Liver (tissue), 9 donors: ENCODE data around the gene CCDC82. TPM values are rescaled to one million over a fixed set of nuclear protein-coding genes. Genes with fewer than 3 reads are reported as not detected.
A peak's percentile ranks its signal among the peaks of the same experiment; 100 is the strongest.

Source experiments
- DNase-seq: peaks from one replicate; pipeline ENCODE4 v3.0.0-alpha.2; 2017; ENCODE audit warnings: low spot score
- H3K27ac ChIP-seq, 2 donors: one replicate each; pipeline ENCODE4 v1.7.0; 2013; ENCODE audit warnings: inconsistent platforms in 2 of 2, low read length in 2 of 2, control low read depth in 1 of 2, low read depth in 1 of 2, mild to moderate bottlenecking in 1 of 2
- H3K27me3 ChIP-seq, 4 donors: one replicate each; pipeline versions ENCODE4 v1.6.1 to v1.7.0; 2013; ENCODE audit warnings: low read length in 3 of 4, inconsistent platforms in 1 of 4, mild to moderate bottlenecking in 1 of 4, moderate library complexity in 1 of 4; ENCODE audit not compliant: control insufficient read depth in 4 of 4, insufficient read depth in 4 of 4
- H3K36me3 ChIP-seq, 4 donors: one replicate each; pipeline versions ENCODE4 v1.6.1 to v1.7.0; 2013; ENCODE audit warnings: low read length in 3 of 4, mild to moderate bottlenecking in 3 of 4, low read depth in 1 of 4, moderate library complexity in 1 of 4; ENCODE audit not compliant: control insufficient read depth in 4 of 4, insufficient read depth in 3 of 4
- H3K4me1 ChIP-seq, 4 donors: one replicate each; pipeline versions ENCODE4 v1.6.1 to v1.7.0; 2013; ENCODE audit warnings: low read length in 3 of 4, mild to moderate bottlenecking in 3 of 4, moderate library complexity in 1 of 4; ENCODE audit not compliant: control insufficient read depth in 4 of 4, insufficient read depth in 4 of 4
- H3K4me3 ChIP-seq, 3 donors: one replicate each; pipeline versions ENCODE4 v1.6.1 to v1.7.0; 2013; ENCODE audit warnings: low read length in 3 of 3, control low read depth in 1 of 3, low read depth in 1 of 3, mild to moderate bottlenecking in 1 of 3
- H3K9ac ChIP-seq, 2 donors: one replicate each; pipeline ENCODE4 v1.7.0; 2013; ENCODE audit warnings: low read length in 2 of 2, mild to moderate bottlenecking in 2 of 2, moderate library complexity in 2 of 2, control low read depth in 1 of 2, low read depth in 1 of 2
- H3K9me3 ChIP-seq, 4 donors: one replicate each; pipeline versions ENCODE4 v1.6.1 to v1.7.0; 2013; ENCODE audit warnings: low read length in 3 of 4; ENCODE audit not compliant: control insufficient read depth in 4 of 4
- CTCF ChIP-seq: fragments of 150-350 bp; IDR thresholded peaks from 2 replicates; pipeline ENCODE4 v1.5.1; 2017; ENCODE audit warnings: improper control_type of control experiment, low read depth, low read length; ENCODE audit not compliant: missing input control
- FOXA1 ChIP-seq: IDR thresholded peaks from 2 replicates; pipeline ENCODE4 v1.6.1; 2016; ENCODE audit warnings: antibody characterized with exemption
- FOXA2 ChIP-seq: IDR thresholded peaks from 2 replicates; pipeline ENCODE4 v1.6.1; 2016; ENCODE audit warnings: antibody characterized with exemption
- GABPA ChIP-seq, 2 donors: IDR thresholded peaks in 1 of 2; conservative IDR thresholded peaks in 1 of 2; 2 replicates each; pipeline ENCODE4 v1.6.1; 2016; ENCODE audit warnings: antibody characterized with exemption in 2 of 2, mild to moderate bottlenecking in 1 of 2, moderate library complexity in 1 of 2
- HNF4A ChIP-seq, 2 donors: conservative IDR thresholded peaks; 2 replicates each; pipeline ENCODE4 v1.6.1; 2016; ENCODE audit warnings: antibody characterized with exemption in 2 of 2, mild to moderate bottlenecking in 2 of 2
- HNF4G ChIP-seq: IDR thresholded peaks from 2 replicates; pipeline ENCODE4 v1.6.1; 2016; ENCODE audit warnings: antibody characterized with exemption
- MAX ChIP-seq: IDR thresholded peaks from 2 replicates; pipeline ENCODE4 v1.6.1; 2016; ENCODE audit warnings: antibody characterized with exemption
- NR2F2 ChIP-seq: IDR thresholded peaks from 2 replicates; pipeline ENCODE4 v1.6.1; 2016; ENCODE audit warnings: antibody characterized with exemption
- RAD21 ChIP-seq, 2 donors: IDR thresholded peaks; 2 replicates each; pipeline ENCODE4 v1.6.1; 2016; ENCODE audit warnings: antibody characterized with exemption in 2 of 2, mild to moderate bottlenecking in 2 of 2
- REST ChIP-seq: IDR thresholded peaks from 2 replicates; pipeline ENCODE4 v1.6.1; 2016; ENCODE audit warnings: antibody characterized with exemption, mild to moderate bottlenecking
- SP1 ChIP-seq: IDR thresholded peaks from 2 replicates; pipeline ENCODE4 v1.6.1; 2018; ENCODE audit warnings: antibody characterized with exemption, mild to moderate bottlenecking
- TAF1 ChIP-seq: conservative IDR thresholded peaks from 2 replicates; pipeline ENCODE4 v1.6.1; 2016; ENCODE audit warnings: antibody characterized with exemption, mild to moderate bottlenecking
- YY1 ChIP-seq: IDR thresholded peaks from 2 replicates; pipeline ENCODE4 v1.6.1; 2016; ENCODE audit warnings: antibody characterized with exemption, mild to moderate bottlenecking
- ZBTB33 ChIP-seq: IDR thresholded peaks from 2 replicates; pipeline ENCODE4 v1.6.1; 2016; ENCODE audit warnings: antibody characterized with exemption
- WGBS: extraction: QIAGEN DNeasy Blood & Tissue Kit; methylation state at CpG from one replicate; pipeline ENCODE4 v1.1.7; 2013; 5-methylcytosine and 5-hydroxymethylcytosine counted together
- polyA plus RNA-seq, 2 donors: library from polyadenylated mRNA; stranded (reverse) in 1 of 2; unstranded in 1 of 2; fragments of 200-250 nt in 1 of 2; fragments of >200 nt in 1 of 2; fragmentation: Nextera tagmentation in 1 of 2; extraction: Ambion mirVana in 1 of 2; gene quantifications; one replicate each; pipeline versions ENCODE4 v1.2.1 to v1.2.3, GENCODE V29; 2013 to 2015
- total RNA-seq, 2 donors: library from RNA; depleted of rRNA; stranded (reverse); fragments of >200 nt; gene quantifications; one replicate each; pipeline ENCODE4 v1.2.3, GENCODE V29; 2014
- donor health status: healthy.
- donor health status: healthy.
- donor health status: healthy.
- donor health status: healthy.
- donor health status: healthy.

The CCDC82 gene
- total and polyA plus RNA-seq, 4 donors: 4.5 to 14.5 (median 11.0) TPM

- Histone ChIP-seq H3K36me3 (no peaks in the 10 kb centered on the region), H3K27ac (peak overlapping the region; percentile 68 to 79), H3K9me3 (no peaks in the 10 kb centered on the region), H3K4me3 (no peak overlapping the region), H3K9ac (no peak overlapping the region), H3K4me1 (peaks cover 0 to 4% (median 2%) of the 10 kb centered on the region in 4 donors), H3K27me3 (no peaks in the 10 kb centered on the region)
- 61% methylated on average over 3 of the region's 3 CpGs for WGBS
- no peak for TF ChIP-seq FOXA2
- no peak for TF ChIP-seq TAF1
- TF ChIP-seq GABPA (IDR thresholded peaks at IDR 0.05 in 1 of 2, conservative IDR thresholded peaks at IDR 0.05 in 1 of 2): no peak
- no peak for TF ChIP-seq HNF4A (conservative IDR thresholded peaks at IDR 0.05)
- TF ChIP-seq MAX: no peak
- TF ChIP-seq ZBTB33: no peak
- TF ChIP-seq RAD21 (IDR thresholded peaks at IDR 0.05): no peak
- TF ChIP-seq YY1: no peak
- no peak for TF ChIP-seq SP1
- TF ChIP-seq NR2F2: no peak
- no peak for TF ChIP-seq HNF4G
- no peak for DNase-seq
These were observed 82.0 kb downstream of the CCDC82 start for GRCh38 chr11:96307776-96308140.

- no peak overlapping the region for H3K4me3 ChIP-seq
- 27% methylated on average over 10 of the region's 10 CpGs for WGBS
- DNase-seq: peak; percentile 50
These were observed 82.6 kb downstream of the CCDC82 start for GRCh38 chr11:96306933-96307775.

More at GRCh38 chr11:96306933-96307775, 82.6 kb downstream of the CCDC82 start:
- H3K36me3 ChIP-seq: no peaks in the 10 kb centered on the region
- no peaks in the 10 kb centered on the region for H3K9me3 ChIP-seq
- TF ChIP-seq NR2F2: peak; percentile 38
- TF ChIP-seq REST: no peak
- no peak for TF ChIP-seq ZBTB33
- TF ChIP-seq FOXA1: no peak
- TF ChIP-seq RAD21 (IDR thresholded peaks at IDR 0.05): peak; percentile 7 to 35
- no peak for TF ChIP-seq CTCF
- TF ChIP-seq TAF1: no peak
- no peak for TF ChIP-seq GABPA (IDR thresholded peaks at IDR 0.05 in 1 of 2, conservative IDR thresholded peaks at IDR 0.05 in 1 of 2)
- no peak for TF ChIP-seq HNF4A (conservative IDR thresholded peaks at IDR 0.05)
- H3K27me3 ChIP-seq: no peaks in the 10 kb centered on the region
- H3K9ac ChIP-seq: peak overlapping the region in 1 of 2 donors; percentile 34
- H3K27ac ChIP-seq: peak overlapping the region; percentile 68 to 79
- H3K4me1 ChIP-seq: peaks cover 0 to 4% (median 2%) of the 10 kb centered on the region in 4 donors
